Calu3 (cell line): ENCODE data around the gene CHRNE. TPM values are rescaled to one million over a fixed set of nuclear protein-coding genes. Genes with fewer than 3 reads are reported as not detected.
"Not testable (repeated sequence)": the region's sequence is repeated elsewhere in the genome, so short reads cannot be mapped to it uniquely, and the experiment has no call there.

Experiments used
- BruUV-seq: library from RNA; stranded (reverse); fragments of 400-500 nt; replicated peaks from 2 replicates; lab custom pipeline; 2021; lab: Mats Ljungman, UMichigan
- CTCF ChIA-PET: fragments of 300-600 bp; sonication (Branson Sonifier 250); formaldehyde crosslinking; loops from one replicate; lab custom pipeline; 2022; ENCODE audit warnings: antibody characterized with exemption; lab: Charles Lee
- DNase-seq: peaks from one replicate; pipeline ENCODE4 v3.0.0; 2022
- H3K27ac Mint-ChIP-seq: one replicate; pipeline ENCODE4 v1.8.0; 2022; ENCODE audit warnings: mixed read lengths; ENCODE audit not compliant: unreplicated experiment
- H3K27me3 Mint-ChIP-seq: one replicate; pipeline ENCODE4 v1.8.0; 2022; ENCODE audit warnings: mixed read lengths; ENCODE audit not compliant: unreplicated experiment
- H3K36me3 Mint-ChIP-seq: one replicate; pipeline ENCODE4 v1.8.0; 2022; ENCODE audit warnings: mild to moderate bottlenecking, moderate library complexity, mixed read lengths; ENCODE audit not compliant: insufficient read depth, unreplicated experiment
- H3K4me1 Mint-ChIP-seq: one replicate; pipeline ENCODE4 v1.8.0; 2022; ENCODE audit warnings: mild to moderate bottlenecking, low read depth, mixed read lengths; ENCODE audit not compliant: unreplicated experiment
- H3K4me3 Mint-ChIP-seq: one replicate; pipeline ENCODE4 v1.8.0; 2022; ENCODE audit warnings: mild to moderate bottlenecking, low read depth, moderate library complexity, mixed read lengths; ENCODE audit not compliant: unreplicated experiment
- H3K9me3 Mint-ChIP-seq: one replicate; pipeline ENCODE4 v1.8.0; 2022; ENCODE audit warnings: low read depth, mixed read lengths; ENCODE audit not compliant: unreplicated experiment
- CTCF ChIP-seq: fragments of 200-600 bp; IDR thresholded peaks from one replicate; pipeline ENCODE4 v1.8.0; 2022; ENCODE audit warnings: antibody characterized with exemption; ENCODE audit not compliant: unreplicated experiment
- intact Hi-C: fragments of 100-400 bp; cut with micrococcal nuclease; formaldehyde crosslinking; loops from one replicate; pipeline ENCODE4 v1.10.0; 2022; ENCODE audit not compliant: unreplicated experiment
- total RNA-seq: library from RNA; stranded (reverse); gene quantifications from 2 replicates; pipeline ENCODE4 v1.2.3, GENCODE V29; 2022

CHRNE gene
- total RNA-seq, 1 experiment from 2014 or later, result 0.19 TPM

DNA sequence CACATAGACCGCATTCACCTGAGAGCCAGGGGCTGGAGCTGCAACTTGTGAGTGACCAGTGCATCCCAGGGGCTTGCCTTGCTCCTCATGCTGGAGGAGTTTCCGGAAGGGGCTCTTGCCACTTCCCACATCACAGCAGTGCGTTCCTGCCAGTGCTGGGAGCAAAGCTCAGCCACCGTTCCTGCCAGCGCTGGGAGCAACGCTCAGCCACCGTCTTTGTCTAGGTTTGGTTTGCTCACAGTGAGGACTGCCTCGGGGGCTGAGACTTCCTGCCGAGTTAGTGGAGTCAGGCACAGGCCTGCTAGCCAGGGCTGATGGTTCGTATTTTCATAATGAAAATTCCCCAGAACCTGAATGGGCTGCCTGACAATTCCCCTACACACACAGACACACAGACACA, 5.4 kb upstream of the CHRNE start:
- BruUV-seq, result no TSS peak
- peaks cover 5% of the 10 kb centered on the region for H3K4me1 Mint-ChIP-seq

GRCh38 chr17:4906642-4907041, 3.7 kb upstream of the CHRNE start:
- H3K27ac Mint-ChIP-seq, H3K9me3 Mint-ChIP-seq, H3K27me3 Mint-ChIP-seq, BruUV-seq, DNase-seq, intact Hi-C loops, H3K36me3 Mint-ChIP-seq, H3K4me3 Mint-ChIP-seq: not testable (repeated sequence)
- CTCF ChIA-PET, result interaction anchor here (0.6 kb wide), 1 partner anchor 148 kb away, joined by 3 read pairs; no protein-coding TSS in a partner anchor
- H3K4me1 Mint-ChIP-seq, result peaks cover 14% of the 10 kb centered on the region

More for the DNA sequence above, 5.4 kb upstream of the CHRNE start:
- TF ChIP-seq CTCF, result no peak
- Mint-ChIP-seq H3K27me3 (no peaks in the 10 kb centered on the region), H3K4me3 (no peak overlapping the region), H3K9me3 (no peaks in the 10 kb centered on the region), H3K27ac (no peak overlapping the region), H3K36me3 (no peaks in the 10 kb centered on the region)
- CTCF ChIA-PET, result interaction anchor here (0.8 to 1.9 kb wide), 6 partner anchors 26 to 120 kb away, joined by 3 to 11 read pairs (median 6); partner anchors contain the start of genes CAMTA2, RNF167, SLC25A11 and SPAG7
- intact Hi-C loops, result no loop called here
- DNase-seq, result no peak

GRCh38 chr17:4902540-4902939, 358 bp downstream of the CHRNE start:
- intact Hi-C loops, result loop anchor here (5.0 kb wide), 1 partner anchor 115 kb away; the partner anchor contains the start of genes GLTPD2 and VMO1
- Mint-ChIP-seq H3K27ac (no peak overlapping the region), H3K27me3 (no peaks in the 10 kb centered on the region)

GRCh38 chr17:4901648-4902344, 1.1 kb downstream of the CHRNE start:
- intact Hi-C loops, result loop anchor here (5.0 kb wide), 1 partner anchor 114 kb away; the partner anchor contains the start of genes GLTPD2 and VMO1
- CTCF ChIA-PET, result no interaction called here
- Mint-ChIP-seq H3K4me3 (no peak overlapping the region), H3K27me3 (no peaks in the 10 kb centered on the region), H3K9me3 (no peaks in the 10 kb centered on the region), H3K4me1 (peaks cover 14% of the 10 kb centered on the region), H3K27ac (no peak overlapping the region), H3K36me3 (peaks cover 14% of the 10 kb centered on the region)
- BruUV-seq, result no TSS peak
- TF ChIP-seq CTCF, result no peak
- DNase-seq, result no peak

More at GRCh38 chr17:4902540-4902939, 358 bp downstream of the CHRNE start:
- DNase-seq, result no peak
- no peak for TF ChIP-seq CTCF
- Mint-ChIP-seq H3K4me1 (peaks cover 14% of the 10 kb centered on the region), H3K4me3 (no peak overlapping the region), H3K9me3 (no peaks in the 10 kb centered on the region), H3K36me3 (peaks cover 14% of the 10 kb centered on the region)
- CTCF ChIA-PET, result interaction anchor here (0.7 to 1.0 kb wide), 2 partner anchors 171 to 188 kb away, joined by 3 read pairs; partner anchors contain the start of gene MED11
- no TSS peak for BruUV-seq
